Activated naive CD8-positive, alpha-beta T cell treated with anti-CD3 and anti-CD28 coated beads, Interleukin-2, amount 10 ng/mL, durations not matched to agents 7 days and 5 days (primary cell): ENCODE results near the gene STXBP6. TPM values are rescaled to one million over a fixed set of nuclear protein-coding genes. Genes with fewer than 3 reads are reported as not detected.

ENCODE experiments used
- ATAC-seq: fragments of 150-1000 bp; cut with Tn5 transposase; one replicate; pipeline ENCODE4 v1.10.0; 2021; ENCODE audit warnings: low read depth, moderate library complexity
- POLR2A ChIA-PET: fragments of 350-600 bp; sonication (Branson Sonifier 250); formaldehyde crosslinking; loops from one replicate; lab custom pipeline; 2021; ENCODE audit warnings: antibody characterized with exemption; lab: Charles Lee
- DNase-seq: peaks from one replicate; pipeline ENCODE4 v3.0.0; 2021
- H3K27ac Mint-ChIP-seq: one replicate; pipeline ENCODE4 v1.8.0; 2022; ENCODE audit warnings: mild to moderate bottlenecking, mixed read lengths
- H3K27me3 Mint-ChIP-seq: one replicate; pipeline ENCODE4 v1.8.0; 2022; ENCODE audit warnings: mild to moderate bottlenecking, moderate library complexity, mixed read lengths
- H3K36me3 Mint-ChIP-seq: one replicate; pipeline ENCODE4 v1.8.0; 2021; ENCODE audit warnings: mild to moderate bottlenecking, mixed read lengths
- H3K4me1 Mint-ChIP-seq: one replicate; pipeline ENCODE4 v1.8.0; 2021; ENCODE audit warnings: mixed read lengths
- H3K4me3 Mint-ChIP-seq: one replicate; pipeline ENCODE4 v1.8.0; 2022; ENCODE audit warnings: mild to moderate bottlenecking, moderate library complexity, mixed read lengths
- H3K9me3 Mint-ChIP-seq: one replicate; pipeline ENCODE4 v1.8.0; 2021; ENCODE audit warnings: mixed read lengths
- total RNA-seq, 2 experiments: library from RNA; stranded (reverse); gene quantifications; one replicate each; pipeline ENCODE4 v1.2.3, GENCODE V29; 2021

STXBP6 gene
- total RNA-seq, 2 experiments from 2014 or later: not detected

- no peak overlapping the region for H3K4me3 Mint-ChIP-seq
- H3K27ac Mint-ChIP-seq: no peak overlapping the region
- POLR2A ChIA-PET: no interaction called here
- no peaks in the 10 kb centered on the region for H3K9me3 Mint-ChIP-seq
- peaks cover 3% of the 10 kb centered on the region for H3K27me3 Mint-ChIP-seq
- H3K4me1 Mint-ChIP-seq: no peaks in the 10 kb centered on the region
- no peaks in the 10 kb centered on the region for H3K36me3 Mint-ChIP-seq
- ATAC-seq: no peak
- no peak for DNase-seq
Measured at GRCh38 chr14:24999157-24999556, 50.8 kb downstream of the STXBP6 start.

DNA sequence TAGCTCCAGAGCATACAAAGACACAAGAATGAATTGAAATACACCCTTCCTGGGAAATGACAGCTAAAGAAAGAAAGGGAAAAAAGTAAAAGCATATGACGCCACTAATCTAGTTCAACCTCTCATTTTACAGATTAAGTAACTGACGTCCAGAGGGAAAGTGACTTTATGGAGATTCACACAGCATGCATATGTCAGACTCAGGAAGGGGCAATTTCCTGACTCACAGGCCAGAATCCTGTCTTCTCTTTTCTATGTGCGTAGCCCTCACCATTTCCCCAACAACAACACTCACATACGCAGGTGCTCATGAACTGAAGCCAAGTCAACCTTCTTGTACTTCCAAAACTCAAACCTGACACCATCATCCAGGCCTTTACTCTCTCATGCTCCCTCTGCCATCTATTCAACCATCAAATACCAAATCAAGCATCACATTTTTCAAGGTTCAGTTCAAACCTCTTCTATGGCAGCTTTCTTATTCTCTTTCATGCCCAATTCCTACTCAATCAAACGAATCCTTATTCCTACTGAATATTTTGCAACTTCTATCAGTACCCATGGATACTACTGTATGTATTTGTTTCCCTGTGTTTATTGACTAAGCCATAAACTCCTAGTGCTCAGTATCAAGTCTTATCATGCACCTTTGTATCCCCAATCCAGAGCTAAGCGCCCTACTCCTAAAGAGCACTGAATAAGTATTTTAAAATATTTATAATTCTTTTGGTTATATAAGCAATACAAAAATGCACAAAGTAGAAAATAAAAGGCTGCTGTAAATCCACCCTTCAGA is 52.8 kb downstream of the STXBP6 start:
- no peak overlapping the region for H3K27ac Mint-ChIP-seq
- DNase-seq (no peak), ATAC-seq (no peak)
- no peaks in the 10 kb centered on the region for H3K4me1 Mint-ChIP-seq
- peaks cover 3% of the 10 kb centered on the region for H3K27me3 Mint-ChIP-seq
- H3K4me3 Mint-ChIP-seq: no peak overlapping the region
- no peaks in the 10 kb centered on the region for H3K9me3 Mint-ChIP-seq
- POLR2A ChIA-PET: no interaction called here
- H3K36me3 Mint-ChIP-seq: no peaks in the 10 kb centered on the region

GRCh38 chr14:24995016-24995415 is 54.9 kb downstream of the STXBP6 start:
- Mint-ChIP-seq H3K9me3 (no peaks in the 10 kb centered on the region), H3K4me1 (no peaks in the 10 kb centered on the region), H3K4me3 (no peak overlapping the region), H3K36me3 (no peaks in the 10 kb centered on the region), H3K27ac (no peak overlapping the region), H3K27me3 (peaks cover 7% of the 10 kb centered on the region)
- POLR2A ChIA-PET: no interaction called here
- ATAC-seq: no peak
- no peak for DNase-seq

DNA sequence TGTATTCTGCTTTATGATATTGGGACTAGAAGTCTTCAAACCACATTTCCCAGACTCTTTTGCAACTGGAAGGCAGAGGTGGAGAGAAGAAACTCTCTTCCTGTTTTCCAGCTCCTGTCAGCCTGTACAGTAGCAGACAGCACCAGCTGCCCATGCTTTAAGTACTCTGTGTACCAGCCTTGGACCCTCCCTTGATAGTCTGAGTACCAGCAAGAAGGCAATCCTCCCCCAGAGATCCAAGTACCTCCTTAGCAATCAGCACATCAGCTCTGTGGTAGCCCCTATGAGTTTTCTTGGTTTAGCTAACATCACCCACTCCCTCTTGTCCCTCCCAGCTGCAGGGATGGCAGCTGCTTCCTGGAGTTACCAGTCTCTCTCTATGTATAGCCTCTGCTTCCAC is 56.3 kb downstream of the STXBP6 start:
- H3K27me3 Mint-ChIP-seq: peaks cover 7% of the 10 kb centered on the region
- H3K9me3 Mint-ChIP-seq: no peaks in the 10 kb centered on the region
- POLR2A ChIA-PET: no interaction called here
- H3K36me3 Mint-ChIP-seq: no peaks in the 10 kb centered on the region
- H3K4me3 Mint-ChIP-seq: no peak overlapping the region
- ATAC-seq (no peak), DNase-seq (no peak)
- H3K4me1 Mint-ChIP-seq: no peaks in the 10 kb centered on the region
- no peak overlapping the region for H3K27ac Mint-ChIP-seq

DNA sequence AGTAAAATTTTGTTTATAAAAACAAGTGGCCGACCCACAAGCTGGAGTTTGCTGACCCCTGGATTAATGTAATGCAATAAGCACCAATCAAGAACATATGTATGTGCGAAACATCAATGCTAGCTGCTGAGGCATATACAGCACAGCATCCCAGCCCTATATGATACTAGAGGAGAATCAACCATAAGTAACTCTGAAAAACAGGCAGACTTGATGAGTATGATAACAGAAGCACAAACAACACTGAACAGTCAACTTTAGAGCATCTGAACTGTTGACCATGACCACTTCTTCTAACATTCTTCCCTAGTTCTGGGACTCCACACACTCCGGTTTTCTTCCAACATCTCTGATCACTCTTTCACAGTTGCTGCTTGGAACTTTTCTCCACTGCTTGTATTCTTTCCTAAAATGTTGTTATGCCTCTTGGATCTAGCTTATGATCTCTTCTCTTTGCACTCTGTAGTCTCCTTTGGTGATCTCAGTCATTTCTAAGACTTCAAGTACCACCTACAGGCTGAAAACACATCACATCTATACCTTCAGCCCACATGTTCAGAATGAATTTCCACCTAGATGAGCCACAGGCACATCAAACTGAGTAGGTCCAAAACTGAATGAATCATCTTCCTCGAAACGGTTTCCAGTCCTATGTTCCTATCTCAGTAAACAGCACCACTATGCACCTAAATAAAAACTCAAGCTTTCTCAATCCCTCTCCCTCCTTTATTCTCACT is 57.2 kb downstream of the STXBP6 start:
- DNase-seq: no peak
- Mint-ChIP-seq H3K4me1 (no peaks in the 10 kb centered on the region), H3K36me3 (no peaks in the 10 kb centered on the region), H3K27ac (no peak overlapping the region), H3K9me3 (no peaks in the 10 kb centered on the region), H3K4me3 (no peak overlapping the region), H3K27me3 (peaks cover 7% of the 10 kb centered on the region)
- POLR2A ChIA-PET: no interaction called here
- ATAC-seq: no peak

DNA sequence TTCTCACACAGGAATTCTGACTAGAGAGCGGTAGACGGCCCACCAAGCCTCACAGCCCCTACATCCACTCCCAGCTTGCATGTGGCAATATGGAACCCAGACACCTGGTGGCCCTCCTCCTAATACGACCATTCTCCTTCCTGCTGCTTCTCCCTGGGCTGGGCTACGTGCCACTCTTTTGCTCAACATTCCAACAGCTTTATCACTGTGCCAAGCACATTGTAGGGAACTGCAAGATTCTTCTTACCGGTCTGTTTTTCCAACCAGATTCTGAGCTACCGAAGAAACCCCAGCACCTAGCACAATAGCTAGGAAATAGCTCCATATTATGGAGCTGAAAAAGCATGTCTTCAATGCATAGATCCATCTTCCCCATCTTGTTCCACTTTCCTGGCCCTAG is 58.1 kb downstream of the STXBP6 start:
- no peak for DNase-seq
- H3K4me1 Mint-ChIP-seq: no peaks in the 10 kb centered on the region
- peaks cover 7% of the 10 kb centered on the region for H3K27me3 Mint-ChIP-seq
- ATAC-seq: no peak
- POLR2A ChIA-PET: no interaction called here
- H3K4me3 Mint-ChIP-seq: no peak overlapping the region
- H3K9me3 Mint-ChIP-seq: no peaks in the 10 kb centered on the region
- no peak overlapping the region for H3K27ac Mint-ChIP-seq
- no peaks in the 10 kb centered on the region for H3K36me3 Mint-ChIP-seq

GRCh38 chr14:24991288-24991687 is 58.7 kb downstream of the STXBP6 start:
- Mint-ChIP-seq H3K9me3 (no peaks in the 10 kb centered on the region), H3K36me3 (no peaks in the 10 kb centered on the region), H3K27me3 (peaks cover 5% of the 10 kb centered on the region), H3K27ac (no peak overlapping the region), H3K4me1 (no peaks in the 10 kb centered on the region), H3K4me3 (no peak overlapping the region)
- ATAC-seq (no peak), DNase-seq (no peak)
- POLR2A ChIA-PET: no interaction called here

DNA sequence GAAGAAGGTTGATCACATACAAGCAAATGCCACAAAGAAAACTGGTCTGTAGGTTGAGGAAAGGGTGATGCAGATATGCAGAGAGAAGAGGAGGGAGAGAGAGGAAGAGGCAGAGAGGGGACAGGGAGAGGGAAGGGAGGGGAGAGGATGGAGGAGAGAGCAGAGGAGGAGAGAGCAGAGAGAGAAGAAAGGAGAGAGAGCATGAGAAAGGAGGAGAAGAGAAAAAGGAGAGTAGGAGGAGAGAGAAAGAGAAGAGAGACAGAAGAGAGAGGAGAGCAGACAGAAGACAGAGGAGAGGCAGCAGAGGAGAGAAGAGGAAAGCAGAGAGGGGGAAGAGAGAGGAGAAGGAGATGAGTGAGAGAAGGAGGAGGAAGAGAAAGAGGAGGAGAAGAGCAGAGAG is 59.2 kb downstream of the STXBP6 start:
- H3K36me3 Mint-ChIP-seq: no peaks in the 10 kb centered on the region
- H3K4me1 Mint-ChIP-seq: no peaks in the 10 kb centered on the region
- POLR2A ChIA-PET: interaction anchor here (0.6 kb wide), 1 partner anchor 112 kb away, joined by 3 read pairs; no protein-coding TSS in a partner anchor
- peaks cover 5% of the 10 kb centered on the region for H3K27me3 Mint-ChIP-seq
- H3K27ac Mint-ChIP-seq: peak overlapping the region; percentile 6
- H3K9me3 Mint-ChIP-seq: no peaks in the 10 kb centered on the region
- no peak overlapping the region for H3K4me3 Mint-ChIP-seq
- DNase-seq (no peak), ATAC-seq (no peak)

GRCh38 chr14:24990050-24990449 is 59.9 kb downstream of the STXBP6 start:
- H3K36me3 Mint-ChIP-seq: no peaks in the 10 kb centered on the region
- ATAC-seq: no peak
- H3K27ac Mint-ChIP-seq: no peak overlapping the region
- POLR2A ChIA-PET: no interaction called here
- DNase-seq: no peak
- H3K27me3 Mint-ChIP-seq: peaks cover 5% of the 10 kb centered on the region
- no peaks in the 10 kb centered on the region for H3K9me3 Mint-ChIP-seq
- H3K4me3 Mint-ChIP-seq: no peak overlapping the region
- no peaks in the 10 kb centered on the region for H3K4me1 Mint-ChIP-seq

- H3K9me3 Mint-ChIP-seq: no peaks in the 10 kb centered on the region
- H3K27me3 Mint-ChIP-seq: peaks cover 8% of the 10 kb centered on the region
- H3K36me3 Mint-ChIP-seq: no peaks in the 10 kb centered on the region
- no peak for DNase-seq
- no peaks in the 10 kb centered on the region for H3K4me1 Mint-ChIP-seq
- H3K27ac Mint-ChIP-seq: no peak overlapping the region
- no peak for ATAC-seq
- POLR2A ChIA-PET: no interaction called here
- no peak overlapping the region for H3K4me3 Mint-ChIP-seq
Measured at GRCh38 chr14:24988760-24989159, 61.2 kb downstream of the STXBP6 start.

- no peak for ATAC-seq
Measured at GRCh38 chr14:24986206-24986893, 63.6 kb downstream of the STXBP6 start.

GRCh38 chr14:24984846-24985589 is 64.9 kb downstream of the STXBP6 start:
- no peaks in the 10 kb centered on the region for H3K36me3 Mint-ChIP-seq
- no peak overlapping the region for H3K27ac Mint-ChIP-seq
- no peak overlapping the region for H3K4me3 Mint-ChIP-seq
- no peaks in the 10 kb centered on the region for H3K4me1 Mint-ChIP-seq
- POLR2A ChIA-PET: no interaction called here
- DNase-seq (no peak), ATAC-seq (no peak)
- H3K9me3 Mint-ChIP-seq: no peaks in the 10 kb centered on the region
- H3K27me3 Mint-ChIP-seq: peaks cover 8% of the 10 kb centered on the region

More at GRCh38 chr14:24986206-24986893, 63.6 kb downstream of the STXBP6 start:
- DNase-seq: no peak
- H3K27ac Mint-ChIP-seq: no peak overlapping the region
- POLR2A ChIA-PET: no interaction called here
- no peaks in the 10 kb centered on the region for H3K9me3 Mint-ChIP-seq
- H3K27me3 Mint-ChIP-seq: peaks cover 13% of the 10 kb centered on the region
- H3K36me3 Mint-ChIP-seq: no peaks in the 10 kb centered on the region
- H3K4me3 Mint-ChIP-seq: no peak overlapping the region
- H3K4me1 Mint-ChIP-seq: no peaks in the 10 kb centered on the region
